Ovary (tissue), 9 donors: ENCODE data around the gene ALDH2. TPM values are rescaled to one million over a fixed set of nuclear protein-coding genes. Genes with fewer than 3 reads are reported as not detected.
A peak's percentile ranks its signal among the peaks of the same experiment; 100 is the strongest.

ENCODE experiments used
- DNase-seq, 5 donors: peaks; one replicate each; pipeline ENCODE4 v3.0.0-alpha.2; 2019 to 2020
- H3K27ac ChIP-seq, 2 donors: fragments of 200-600 bp; one replicate each; pipeline versions ENCODE4 v1.5.1 to v1.8.0; 2019 to 2022
- H3K27me3 ChIP-seq: fragments of 200-600 bp; one replicate; pipeline ENCODE4 v1.8.0; 2022
- H3K36me3 ChIP-seq: fragments of 200-600 bp; sonication (generic); one replicate; pipeline ENCODE4 v1.5.1; 2019
- H3K4me1 ChIP-seq: one replicate; pipeline ENCODE4 v1.8.1; 2013; ENCODE audit warnings: mild to moderate bottlenecking, moderate library complexity; ENCODE audit not compliant: insufficient read depth
- H3K4me3 ChIP-seq: fragments of 200-600 bp; sonication (generic); one replicate; pipeline ENCODE4 v1.5.1; 2017
- H3K9me3 ChIP-seq, 2 donors: fragments of 200-600 bp in 1 of 2; sonication (generic) in 1 of 2; one replicate each; pipeline versions ENCODE4 v1.5.1 to v1.8.1; 2013 to 2019; ENCODE audit warnings: mild to moderate bottlenecking in 1 of 2, moderate library complexity in 1 of 2
- CTCF ChIP-seq, 3 donors: fragments of 450-650 bp in 2 of 3; fragments of 200-600 bp in 1 of 3; IDR thresholded peaks; one replicate each; pipeline versions ENCODE4 v1.5.1 to v1.8.0; 2016 to 2022; ENCODE audit warnings: antibody characterized with exemption in 3 of 3, mild to moderate bottlenecking in 1 of 3
- EP300 ChIP-seq: sonication (generic); formaldehyde crosslinking; IDR thresholded peaks from one replicate; pipeline ENCODE4 v1.6.1; 2017; ENCODE audit warnings: antibody characterized with exemption
- POLR2A ChIP-seq: fragments of 450-650 bp; IDR thresholded peaks from one replicate; pipeline ENCODE4 v1.6.1; 2017; ENCODE audit warnings: antibody characterized with exemption, mild to moderate bottlenecking, moderate library complexity
- WGBS, 3 donors: extraction: QIAGEN DNeasy Blood & Tissue Kit in 1 of 3; methylation state at CpG; one replicate each; pipeline versions ENCODE4 v1.1.5 to v1.1.7; 2013 to 2017; 5-methylcytosine and 5-hydroxymethylcytosine counted together
- intact Hi-C, 4 donors: fragments of 100-400 bp; cut with DNase I; formaldehyde crosslinking; loops; one replicate each; pipeline versions ENCODE4 v1.11.0 to v1.15.1; 2022 to 2023
- polyA plus RNA-seq, 2 donors: library from polyadenylated mRNA; stranded (reverse); fragments of 200-250 nt in 1 of 2; fragments of 350-450 nt in 1 of 2; fragmentation: Illumina TruSeq in 1 of 2; extraction: RNeasy Lipid Tissue Mini Kit (QIAGEN cat#74804) in 1 of 2; gene quantifications; one replicate each; pipeline ENCODE4 v1.2.3, GENCODE V29; 2013 to 2014
- total RNA-seq, 7 donors: library from RNA; depleted of rRNA in 2 of 7; stranded (reverse); fragments of >200 nt in 2 of 7; fragmentation: NEBNext Ultra II Directional in 3 of 7; extraction: Animal tissue kit (Norgen Biotek cat#: 25700) in 3 of 7; gene quantifications; one replicate each; pipeline versions ENCODE4 v1.1.0 to v1.2.4, GENCODE V29; 2016 to 2023
- donor health status: DM: no; HTN: no; CAD: no; lungs with moderate emphysema.
- donor health status: DM: no; HTN: no; CAD: no.
- donor health status: Bipolar disorder and iron deficiency.
- donor health status: DM: yes; HTN: yes; CAD: no.
- donor health status: DM: no; HTN: no; CAD: no.
- donor health status: DM: yes; HTN: yes; CAD: no.

ALDH2 gene
- total and polyA plus RNA-seq, 9 donors = 46.7 to 154 (median 115) TPM

- H3K36me3 ChIP-seq = no peaks in the 10 kb centered on the region
- no peak overlapping the region for H3K4me3 ChIP-seq
- 78 to 89% (median 79%) methylated on average over 3 of the region's 3 CpGs for WGBS, 3 donors
- TF ChIP-seq EP300 (no peak), CTCF (IDR thresholded peaks at IDR 0.05) (no peak), POLR2A (no peak)
- no peaks in the 10 kb centered on the region for H3K27me3 ChIP-seq
- no peak for DNase-seq
- H3K27ac ChIP-seq = peak overlapping the region in 1 of 2 donors; percentile 82
- intact Hi-C loops = no loop called here
- no peaks in the 10 kb centered on the region for H3K9me3 ChIP-seq
- peaks cover 12% of the 10 kb centered on the region for H3K4me1 ChIP-seq
Measured at GRCh38 chr12:111792856-111793235, 26.1 kb downstream of the ALDH2 start.

- Histone ChIP-seq H3K4me3 (no peak overlapping the region), H3K9me3 (no peaks in the 10 kb centered on the region), H3K4me1 (no peaks in the 10 kb centered on the region), H3K27me3 (no peaks in the 10 kb centered on the region), H3K36me3 (no peaks in the 10 kb centered on the region), H3K27ac (no peak overlapping the region)
- peak in 1 of 5 donors; percentile 21 for DNase-seq
- 81 to 93% (median 91%) methylated on average over 4 of the region's 4 CpGs for WGBS, 3 donors
- intact Hi-C loops = no loop called here
- TF ChIP-seq CTCF (IDR thresholded peaks at IDR 0.05) (no peak), POLR2A (no peak), EP300 (no peak)
Measured at GRCh38 chr12:111798182-111798581, 31.4 kb downstream of the ALDH2 start.

GRCh38 chr12:111799758-111800157 lies 33.0 kb downstream of the ALDH2 start:
- 90 to 92% (median 92%) methylated on average over 9 of the region's 9 CpGs for WGBS, 3 donors
- H3K36me3 ChIP-seq = no peaks in the 10 kb centered on the region

GRCh38 chr12:111803038-111803626 lies 36.4 kb downstream of the ALDH2 start:
- H3K27me3 ChIP-seq = no peaks in the 10 kb centered on the region
- H3K9me3 ChIP-seq = no peaks in the 10 kb centered on the region
- intact Hi-C loops = no loop called here
- H3K36me3 ChIP-seq = no peaks in the 10 kb centered on the region
- no peak overlapping the region for H3K4me3 ChIP-seq
- no peak overlapping the region for H3K27ac ChIP-seq
- TF ChIP-seq EP300 (no peak), CTCF (IDR thresholded peaks at IDR 0.05) (no peak), POLR2A (no peak)
- peak in 1 of 5 donors; percentile 1 for DNase-seq
- H3K4me1 ChIP-seq = no peaks in the 10 kb centered on the region
- 85 to 94% (median 91%) methylated on average over 6 of the region's 6 CpGs for WGBS, 3 donors

More at GRCh38 chr12:111799758-111800157, 33.0 kb downstream of the ALDH2 start:
- TF ChIP-seq POLR2A = no peak
- TF ChIP-seq EP300 = no peak
- no peak for TF ChIP-seq CTCF (IDR thresholded peaks at IDR 0.05)
- intact Hi-C loops = no loop called here
- Histone ChIP-seq H3K27me3 (no peaks in the 10 kb centered on the region), H3K4me3 (no peak overlapping the region), H3K4me1 (no peaks in the 10 kb centered on the region), H3K9me3 (no peaks in the 10 kb centered on the region), H3K27ac (no peak overlapping the region)
- DNase-seq = no peak
